GM23338 (cell line): Measurements from ENCODE around the gene PDZD8. TPM values are rescaled to one million over a fixed set of nuclear protein-coding genes. Genes with fewer than 3 reads are reported as not detected.

ENCODE experiments used
- ATAC-seq: fragments of 200-7000 bp; cut with Tn5 transposase; 3 replicates; pipeline ENCODE4 v1.9.1; 2020
- DNase-seq: peaks from one replicate; pipeline ENCODE4 v3.0.0-alpha.2; 2015; ENCODE audit warnings: low spot score
- H2AFZ ChIP-seq: fragments of 200-600 bp; sonication (generic); 2 replicates; pipeline ENCODE4 v1.8.0; 2016; ENCODE audit warnings: antibody characterized with exemption, mild to moderate bottlenecking, moderate library complexity
- H3F3A ChIP-seq: fragments of 200-600 bp; sonication (generic); replicated peaks from 2 replicates; pipeline ENCODE4 v1.8.0; 2017; ENCODE audit warnings: antibody characterized with exemption, mixed run types, low read depth
- H3K27ac ChIP-seq: fragments of 200-600 bp; sonication (generic); 2 replicates; pipeline ENCODE4 v1.6.1; 2016; ENCODE audit warnings: low read depth
- H3K27me3 ChIP-seq: fragments of 200-600 bp; sonication (generic); 2 replicates; pipeline ENCODE4 v1.8.0; 2016; ENCODE audit warnings: mild to moderate bottlenecking, mixed run types, moderate library complexity; ENCODE audit not compliant: insufficient read depth
- H3K36me3 ChIP-seq: fragments of 200-600 bp; sonication (generic); 2 replicates; pipeline ENCODE4 v1.8.0; 2016; ENCODE audit warnings: mild to moderate bottlenecking; ENCODE audit not compliant: insufficient read depth
- H3K4me1 ChIP-seq: fragments of 200-600 bp; sonication (generic); 2 replicates; pipeline ENCODE4 v1.8.0; 2016; ENCODE audit warnings: mild to moderate bottlenecking, moderate library complexity; ENCODE audit not compliant: insufficient read depth
- H3K4me2 ChIP-seq: fragments of 200-600 bp; sonication (generic); 2 replicates; pipeline ENCODE4 v1.7.1; 2017; ENCODE audit warnings: mixed run types
- H3K4me3 ChIP-seq: fragments of 200-600 bp; sonication (generic); 2 replicates; pipeline ENCODE4 v1.6.1; 2016; ENCODE audit warnings: mixed run types
- H3K79me2 ChIP-seq: fragments of 200-600 bp; sonication (generic); replicated peaks from 2 replicates; pipeline ENCODE4 v1.8.0; 2017; ENCODE audit warnings: mild to moderate bottlenecking; ENCODE audit not compliant: insufficient read depth
- H3K9me2 ChIP-seq: fragments of 200-600 bp; sonication (generic); 2 replicates; pipeline ENCODE4 v1.8.0; 2017; ENCODE audit not compliant: insufficient read depth
- H4K20me1 ChIP-seq: fragments of 200-600 bp; sonication (generic); replicated peaks from 2 replicates; pipeline ENCODE4 v1.8.0; 2017; ENCODE audit warnings: mild to moderate bottlenecking; ENCODE audit not compliant: insufficient read depth
- H3K27ac Mint-ChIP-seq: 2 replicates; pipeline ENCODE4 v1.8.0; 2020; ENCODE audit warnings: inconsistent platforms, mild to moderate bottlenecking, moderate library complexity, mixed read lengths
- H3K27me3 Mint-ChIP-seq: 3 replicates; pipeline ENCODE4 v1.8.0; 2022; ENCODE audit warnings: low read depth, mild to moderate bottlenecking, moderate library complexity, mixed read lengths, inconsistent platforms; ENCODE audit not compliant: insufficient read depth, poor library complexity
- H3K36me3 Mint-ChIP-seq: 3 replicates; pipeline ENCODE4 v1.8.0; 2021; ENCODE audit warnings: low read depth, mild to moderate bottlenecking, inconsistent platforms, moderate library complexity, mixed read lengths
- H3K4me1 Mint-ChIP-seq: 3 replicates; pipeline ENCODE4 v1.8.0; 2020; ENCODE audit warnings: mild to moderate bottlenecking, inconsistent platforms, mixed read lengths
- H3K4me3 Mint-ChIP-seq: 3 replicates; pipeline ENCODE4 v1.8.0; 2021; ENCODE audit warnings: moderate library complexity, mild to moderate bottlenecking, inconsistent platforms, mixed read lengths
- H3K9me3 Mint-ChIP-seq: 3 replicates; pipeline ENCODE4 v1.8.0; 2020; ENCODE audit warnings: moderate library complexity, mild to moderate bottlenecking, inconsistent platforms, mixed read lengths
- CREB1 ChIP-seq: fragments of 250-450 bp; sonication (Bioruptor Pico); IDR thresholded peaks from 2 replicates; pipeline ENCODE4 v1.5.0; 2020; ENCODE audit warnings: low read depth, mild to moderate bottlenecking, moderate library complexity
- CTCF ChIP-seq, 2 experiments: fragments of 200-600 bp in 1 of 2; sonication (generic) in 1 of 2; conservative IDR thresholded peaks; 2 replicates each; pipeline versions ENCODE4 v1.5.1 to v1.6.1; 2016 to 2017; ENCODE audit warnings: antibody characterized with exemption in 2 of 2, low read depth in 2 of 2, mild to moderate bottlenecking in 2 of 2, moderate library complexity in 1 of 2
- ETS1 ChIP-seq: IDR thresholded peaks from 2 replicates; pipeline ENCODE4 v1.6.1; 2016; ENCODE audit warnings: antibody characterized with exemption
- EZH2 ChIP-seq: fragments of 200-600 bp; sonication (generic); IDR thresholded peaks from one replicate; pipeline ENCODE4 v1.8.0; 2017; ENCODE audit warnings: antibody characterized with exemption, mild to moderate bottlenecking, low read depth; ENCODE audit not compliant: unreplicated experiment
- EZH2phosphoT487 ChIP-seq: fragments of 200-600 bp; sonication (generic); IDR thresholded peaks from one replicate; pipeline ENCODE4 v1.8.1; 2018; ENCODE audit warnings: antibody characterized with exemption; ENCODE audit not compliant: unreplicated experiment
- JUNB ChIP-seq: IDR thresholded peaks from one replicate; pipeline ENCODE4 v1.6.1; 2016; ENCODE audit warnings: antibody characterized with exemption; ENCODE audit not compliant: unreplicated experiment
- NANOG ChIP-seq: IDR thresholded peaks from 2 replicates; pipeline ENCODE4 v1.6.1; 2016; ENCODE audit warnings: antibody characterized with exemption, borderline replicate concordance
- POLR2AphosphoS5 ChIP-seq: IDR thresholded peaks from 2 replicates; pipeline ENCODE4 v1.6.1; 2016; ENCODE audit warnings: antibody characterized with exemption, low read depth
- REST ChIP-seq: IDR thresholded peaks from one replicate; pipeline ENCODE4 v1.6.1; 2018; ENCODE audit warnings: antibody characterized with exemption; ENCODE audit not compliant: unreplicated experiment
- STAT1 ChIP-seq: IDR thresholded peaks from one replicate; pipeline ENCODE4 v1.6.1; 2016; ENCODE audit warnings: antibody characterized with exemption; ENCODE audit not compliant: unreplicated experiment
- ZNF114 ChIP-seq: fragments of 250-450 bp; sonication (Bioruptor Pico); IDR thresholded peaks from 2 replicates; pipeline ENCODE4 v1.5.0; 2020; ENCODE audit warnings: mild to moderate bottlenecking, moderate library complexity
- ZNF331 ChIP-seq: fragments of 250-450 bp; sonication (Bioruptor Pico); IDR thresholded peaks from 2 replicates; pipeline ENCODE4 v1.5.0; 2020; ENCODE audit warnings: low read depth, mild to moderate bottlenecking, moderate library complexity
- ZNF462 ChIP-seq: fragments of 250-450 bp; sonication (Bioruptor Pico); IDR thresholded peaks from 2 replicates; pipeline ENCODE4 v1.5.0; 2020; ENCODE audit warnings: mild to moderate bottlenecking, moderate library complexity
- polyA plus RNA-seq: library from polyadenylated mRNA; unstranded; fragments of >200 nt; fragmentation: Nextera tagmentation; extraction: Ambion mirVana; gene quantifications from 2 replicates; pipeline ENCODE4 v1.2.1, GENCODE V29; 2016
- total RNA-seq: library from RNA; depleted of rRNA; stranded (reverse); fragments of >200 nt; shearing (Covaris generic); gene quantifications from 2 replicates; pipeline ENCODE4 v1.2.3, GENCODE V29; 2014

The PDZD8 gene
- total and polyA plus RNA-seq, 2 experiments from 2014 or later = 11.4 to 28.6 TPM

GRCh38 chr10:117237401-117237991 is 137.7 kb downstream of the PDZD8 start:
- Histone ChIP-seq H3K4me2 (no peak overlapping the region), H4K20me1 (peaks cover 4% of the 10 kb centered on the region; the same call in 1 of the 2 replicates), H3K27ac (no peak overlapping the region), H2AFZ (no peak overlapping the region), H3K36me3 (no peaks in the 10 kb centered on the region), H3F3A (no peaks in the 10 kb centered on the region), H3K27me3 (peaks cover 15% of the 10 kb centered on the region), H3K79me2 (no peaks in the 10 kb centered on the region), H3K4me1 (0 out of 2 replicates have a peak, but pooled peaks cover 6% of the 10 kb centered on the region), H3K9me2 (no peaks in the 10 kb centered on the region), H3K4me3 (no peak overlapping the region)
- H3K27me3 Mint-ChIP-seq = peaks cover 16% of the 10 kb centered on the region
- peaks cover 5% of the 10 kb centered on the region; the same call in 2 of the 3 replicates for H3K4me1 Mint-ChIP-seq
- no peak for DNase-seq
- TF ChIP-seq ETS1 (no peak), CTCF (conservative IDR thresholded peaks at IDR 0.05; ENCODE audit: low read depth in 2 of 2) (no peak), JUNB (no peak), ZNF331 (CRISPR knock-in tag) (no peak), POLR2AphosphoS5 (no peak), REST (no peak), CREB1 (CRISPR knock-in tag) (no peak), EZH2phosphoT487 (no peak), NANOG (no peak), ZNF114 (no peak), ZNF462 (no peak), STAT1 (no peak), EZH2 (no peak)
- H3K36me3 Mint-ChIP-seq = peaks cover 3% of the 10 kb centered on the region; the same call in 1 of the 3 replicates
- H3K27ac Mint-ChIP-seq = no peak overlapping the region
- peaks cover 3% of the 10 kb centered on the region; the same call in 1 of the 3 replicates for H3K9me3 Mint-ChIP-seq
- no peak overlapping the region for H3K4me3 Mint-ChIP-seq
- ATAC-seq = no peak
